ENCODE data around the gene ROPN1L.

Gene ROPN1L

GRCh38 chr5:10431415-10431814 lies 10.3 kb upstream of the ROPN1L start:
- no peak overlapping the region for H3K27ac ChIP-seq
- TF ChIP-seq CTCF (conservative IDR thresholded peaks at IDR 0.05): no peak
- no peak for TF ChIP-seq ZFX (IDR thresholded peaks at IDR 0.05)

- TF ChIP-seq CTCF (conservative IDR thresholded peaks at IDR 0.05): no peak
- TF ChIP-seq ZFX (IDR thresholded peaks at IDR 0.05): no peak
- H3K27ac ChIP-seq: no peak overlapping the region
Measured at GRCh38 chr5:10432059-10433008, 9.3 kb upstream of the ROPN1L start.

- TF ChIP-seq CTCF (conservative IDR thresholded peaks at IDR 0.05): no peak
- no peak for TF ChIP-seq ZFX (IDR thresholded peaks at IDR 0.05)
- no peak overlapping the region for H3K27ac ChIP-seq
Measured at GRCh38 chr5:10434392-10434791, 7.3 kb upstream of the ROPN1L start.

GRCh38 chr5:10438301-10438700 lies 3.4 kb upstream of the ROPN1L start:
- no peak overlapping the region for H3K27ac ChIP-seq

GRCh38 chr5:10439692-10440091 lies 2.0 kb upstream of the ROPN1L start:
- H3K27ac ChIP-seq: no peak overlapping the region
- no peak for TF ChIP-seq ZFX (IDR thresholded peaks at IDR 0.05)
- TF ChIP-seq CTCF (conservative IDR thresholded peaks at IDR 0.05): no peak

More at GRCh38 chr5:10438301-10438700, 3.4 kb upstream of the ROPN1L start:
- TF ChIP-seq CTCF (conservative IDR thresholded peaks at IDR 0.05) (no peak), ZFX (IDR thresholded peaks at IDR 0.05) (no peak)

GRCh38 chr5:10440367-10440990 lies 1.2 kb upstream of the ROPN1L start:
- no peak for TF ChIP-seq ZFX (IDR thresholded peaks at IDR 0.05)
- no peak for TF ChIP-seq CTCF (conservative IDR thresholded peaks at IDR 0.05)
- H3K27ac ChIP-seq: peak overlapping the region; percentile 43; the same call in 1 of the 2 replicates

- no peak for TF ChIP-seq ZFX (IDR thresholded peaks at IDR 0.05)
- peak overlapping the region; percentile 43; the same call in 1 of the 2 replicates for H3K27ac ChIP-seq
Measured at GRCh38 chr5:10441992-10442435, 335 bp downstream of the ROPN1L start.
